ENCODE results near the gene GGTA1.

GRCh38 chr9:121491111-121491510 lies 8.5 kb downstream of the GGTA1 start:
- TF ChIP-seq EP300 (conservative IDR thresholded peaks at IDR 0.05; ENCODE audit: poor library complexity, severe bottlenecking) (no peak), CTCF (IDR thresholded peaks at IDR 0.05; ENCODE audit: poor library complexity, severe bottlenecking) (no peak), EZH2 (IDR thresholded peaks at IDR 0.05; ENCODE audit: borderline replicate concordance, insufficient read depth, low read length, poor library complexity, severe bottlenecking) (no peak), TAF1 (IDR thresholded peaks at IDR 0.05; ENCODE audit: low read depth) (no peak), MXI1 (conservative IDR thresholded peaks at IDR 0.05; ENCODE audit: poor library complexity, severe bottlenecking) (no peak), REST (IDR thresholded peaks at IDR 0.05; ENCODE audit: borderline replicate concordance) (no peak), SMC3 (conservative IDR thresholded peaks at IDR 0.05; ENCODE audit: poor library complexity) (no peak), POLR2AphosphoS5 (IDR thresholded peaks at IDR 0.05) (no peak)

All from neural cell (in vitro differentiated cells).